Measurements from ENCODE around the gene DRC3.

Gene DRC3

DNA sequence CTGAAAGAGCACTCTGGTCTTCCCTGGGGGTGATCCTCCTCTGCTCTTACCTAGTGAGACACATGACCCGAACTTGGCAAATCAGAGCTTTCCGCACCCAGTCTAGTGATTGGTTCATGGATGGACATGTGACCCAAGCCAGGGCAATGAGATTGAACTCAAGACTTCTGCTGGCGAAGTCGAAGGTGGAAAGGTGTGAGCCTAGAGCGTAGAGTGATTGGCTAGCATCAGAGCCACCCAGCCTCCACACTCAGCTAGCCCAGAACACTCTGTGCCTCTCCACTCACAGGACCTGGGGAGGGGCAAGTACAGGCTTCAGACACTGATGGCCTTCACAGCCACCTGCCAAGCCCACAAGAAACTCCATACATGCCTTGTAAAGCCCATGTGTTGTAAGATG is 48.7 kb downstream of the DRC3 start:
- no peak for DNase-seq (ENCODE audit: low read depth, low spot score)

DNA sequence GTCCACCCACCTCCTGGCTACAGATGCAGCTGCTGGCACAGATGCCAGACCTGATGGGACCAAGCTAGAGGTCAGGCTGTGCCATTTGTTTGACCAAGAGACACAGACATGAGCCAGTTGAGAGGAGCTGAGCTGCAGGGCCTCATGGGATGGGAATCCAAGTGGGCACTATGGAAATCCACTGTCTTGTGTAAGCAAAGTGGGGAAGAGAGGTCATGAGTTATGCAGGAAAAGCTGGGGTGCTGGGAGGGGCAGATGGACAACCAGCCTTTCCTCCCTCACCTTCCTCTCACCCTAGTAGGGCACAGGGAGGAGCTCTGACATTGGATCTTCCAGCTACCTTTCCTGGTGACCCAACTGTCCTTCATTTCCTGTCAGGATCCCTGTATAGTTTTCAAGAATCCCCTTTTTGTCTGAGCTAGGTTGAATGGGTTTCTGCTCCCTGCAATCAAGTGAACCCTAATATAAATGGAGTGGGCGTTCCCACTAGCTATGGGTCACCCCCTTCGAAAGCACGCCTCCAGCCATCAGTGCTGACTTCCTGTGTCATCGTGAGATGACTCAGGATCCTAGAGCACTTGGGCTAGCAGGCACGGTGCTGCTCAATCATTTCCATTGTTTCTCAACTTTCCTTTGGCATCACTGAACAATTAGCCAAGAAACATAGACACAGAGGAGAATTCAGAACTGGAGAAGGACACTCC is 52.7 kb downstream of the DRC3 start:
- peak; percentile 34 for DNase-seq (ENCODE audit: low read depth, low spot score)

- peak; percentile 93 for DNase-seq (ENCODE audit: low read depth, low spot score)
Observed at GRCh38 chr17:18025945-18026776, 53.5 kb downstream of the DRC3 start.

DNA sequence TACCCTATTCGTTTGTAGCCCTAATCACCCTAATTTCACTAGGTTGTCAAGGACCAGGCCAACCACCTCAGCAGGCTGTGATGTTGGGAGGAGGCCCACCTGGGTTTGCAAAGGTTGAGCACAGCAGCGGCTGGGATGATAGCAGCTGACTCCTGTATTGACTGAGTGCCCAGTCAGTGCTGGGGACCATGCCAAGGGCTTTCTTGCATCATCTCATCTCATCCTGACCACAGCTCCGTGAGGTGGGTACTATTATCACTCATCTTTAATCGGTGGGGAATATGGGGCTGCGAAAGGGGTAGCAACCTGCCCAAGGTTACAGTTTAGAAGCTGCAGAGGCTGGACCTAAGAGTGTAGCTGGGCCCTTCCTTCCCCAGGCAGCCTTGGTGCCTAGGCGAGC is 54.6 kb downstream of the DRC3 start:
- DNase-seq (ENCODE audit: low read depth, low spot score) = no peak

- DNase-seq (ENCODE audit: low read depth, low spot score) = no peak
Observed at GRCh38 chr17:18028114-18028951, 55.7 kb downstream of the DRC3 start.

- no peak for DNase-seq (ENCODE audit: low read depth, low spot score)
Observed at GRCh38 chr17:18028952-18029540, 56.4 kb downstream of the DRC3 start.

DNA sequence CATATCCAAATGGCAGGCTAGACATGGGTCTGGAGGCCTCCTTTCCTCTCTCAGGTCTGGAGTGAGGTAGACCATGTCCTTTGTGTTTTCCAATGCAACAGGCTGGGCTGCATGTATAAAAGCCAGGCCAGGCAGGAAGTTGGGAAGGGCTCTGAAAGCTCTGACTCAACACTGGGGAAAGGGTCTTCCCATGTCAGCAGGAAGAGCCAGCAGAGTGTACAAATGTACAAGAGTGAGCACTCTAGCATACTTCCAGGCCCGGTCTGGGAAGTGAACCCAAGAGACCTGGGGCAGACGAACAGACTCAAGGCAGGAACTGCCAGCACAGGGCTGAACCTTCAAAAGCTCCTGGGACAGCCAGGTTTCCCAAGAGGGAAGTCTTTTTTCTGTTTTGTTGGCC is 59.3 kb downstream of the DRC3 start:
- no peak for DNase-seq (ENCODE audit: low read depth, low spot score)

DNA sequence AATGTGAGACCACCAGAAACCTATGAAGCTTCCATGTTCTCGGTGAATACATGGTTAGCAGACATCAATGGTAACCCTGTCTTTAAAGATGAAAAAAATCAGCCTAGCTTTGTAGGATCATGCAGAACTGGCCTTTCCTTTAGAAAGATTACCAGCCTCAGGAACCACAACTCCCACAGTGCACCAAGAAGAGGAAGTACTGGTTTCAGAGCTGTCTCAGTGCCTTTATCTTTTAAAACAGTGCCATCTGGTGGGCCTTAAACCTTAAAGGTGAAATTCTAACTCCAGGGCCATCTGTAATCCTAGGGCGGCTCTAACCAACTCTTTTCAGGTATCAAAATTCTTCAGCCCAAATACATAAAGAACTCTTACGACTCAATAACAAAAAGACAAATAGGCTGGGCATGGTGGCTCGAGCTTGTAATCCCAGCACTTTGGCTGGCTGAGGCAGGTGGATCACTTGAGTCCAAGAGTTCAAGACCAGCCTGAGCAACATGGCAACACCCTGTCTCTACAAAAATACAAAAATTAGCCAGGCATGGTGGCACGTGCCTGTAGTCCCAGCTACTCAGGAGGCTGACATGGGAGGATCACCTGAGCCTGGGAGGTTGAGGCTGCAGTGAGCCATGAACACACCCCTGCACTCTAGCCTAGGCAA is 60.9 kb downstream of the DRC3 start:
- peak; percentile 88 for DNase-seq (ENCODE audit: low read depth, low spot score)

GRCh38 chr17:18035704-18036103 is 63.0 kb downstream of the DRC3 start:
- no peak for DNase-seq (ENCODE audit: low read depth, low spot score)

DNA sequence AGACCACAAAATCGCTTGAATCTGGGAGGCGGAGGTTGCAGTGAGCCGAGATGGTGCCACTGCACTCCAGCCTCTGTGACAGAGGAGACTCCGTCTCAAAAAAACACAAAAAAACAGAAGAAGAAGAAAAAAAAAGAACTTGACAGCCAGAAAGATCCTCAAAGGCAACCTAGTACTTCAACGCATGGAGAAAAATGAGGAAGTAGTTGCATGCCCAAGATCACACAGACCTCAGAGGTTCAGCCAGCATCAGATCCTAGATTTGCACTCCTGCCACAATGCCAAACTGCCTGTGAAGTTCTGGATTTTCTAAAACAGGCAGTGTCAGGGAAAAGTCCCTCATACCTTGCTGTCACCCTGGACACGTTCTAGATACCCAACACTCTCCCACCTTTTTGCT is 64.8 kb downstream of the DRC3 start:
- DNase-seq (ENCODE audit: low read depth, low spot score) = no peak

- no peak for DNase-seq (ENCODE audit: low read depth, low spot score)
Observed at GRCh38 chr17:18038149-18038850, 65.6 kb downstream of the DRC3 start.

GRCh38 chr17:18038861-18039534 is 66.3 kb downstream of the DRC3 start, which contains the start of the genes ATPAF2 and GID4:
Gene ATPAF2 (minus strand): TSS chr17:18039168. CDS start chr17:18039013, 155 bp downstream.
Gene GID4 (plus strand): TSS chr17:18039408. CDS start chr17:18039465, 57 bp downstream.
- peak; percentile 100 for DNase-seq (ENCODE audit: low read depth, low spot score)

- peak; percentile 61 for DNase-seq (ENCODE audit: low read depth, low spot score)
Observed at GRCh38 chr17:18039535-18040260, 67.0 kb downstream of the DRC3 start.

DNA sequence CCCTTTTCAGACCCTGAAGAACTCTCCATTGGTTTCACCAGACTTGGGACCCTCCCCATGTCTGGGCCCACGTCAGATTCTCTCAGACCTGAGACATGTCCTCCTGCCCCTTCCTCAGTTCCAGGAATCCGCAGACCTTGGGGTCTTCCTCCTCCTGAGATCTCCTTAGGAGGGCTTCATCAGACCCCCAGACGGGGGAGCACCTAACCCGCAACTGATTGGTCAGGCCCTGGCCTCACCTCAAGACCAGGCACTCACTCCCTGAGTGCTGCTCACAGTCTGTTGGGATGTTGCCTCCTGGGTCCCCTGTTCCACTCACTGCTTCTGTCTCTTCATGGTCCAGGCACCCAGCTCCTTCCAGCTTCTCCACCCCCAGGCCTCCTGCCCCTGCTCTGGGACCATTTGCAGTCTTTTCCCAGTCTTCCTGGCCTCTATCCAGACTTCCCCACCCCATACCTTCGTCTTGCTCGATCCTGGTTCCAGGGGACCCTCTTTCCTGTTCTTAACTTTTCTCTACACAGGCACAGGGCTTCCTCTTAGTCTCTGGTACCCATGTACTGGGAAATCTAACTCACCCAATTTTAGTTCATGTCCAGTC is 67.7 kb downstream of the DRC3 start:
- DNase-seq (ENCODE audit: low read depth, low spot score) = peak; percentile 16

GRCh38 chr17:18041776-18042175 is 69.1 kb downstream of the DRC3 start:
- DNase-seq (ENCODE audit: low read depth, low spot score) = no peak

- no peak for DNase-seq (ENCODE audit: low read depth, low spot score)
Observed at GRCh38 chr17:18042983-18043382, 70.3 kb downstream of the DRC3 start.

DNA sequence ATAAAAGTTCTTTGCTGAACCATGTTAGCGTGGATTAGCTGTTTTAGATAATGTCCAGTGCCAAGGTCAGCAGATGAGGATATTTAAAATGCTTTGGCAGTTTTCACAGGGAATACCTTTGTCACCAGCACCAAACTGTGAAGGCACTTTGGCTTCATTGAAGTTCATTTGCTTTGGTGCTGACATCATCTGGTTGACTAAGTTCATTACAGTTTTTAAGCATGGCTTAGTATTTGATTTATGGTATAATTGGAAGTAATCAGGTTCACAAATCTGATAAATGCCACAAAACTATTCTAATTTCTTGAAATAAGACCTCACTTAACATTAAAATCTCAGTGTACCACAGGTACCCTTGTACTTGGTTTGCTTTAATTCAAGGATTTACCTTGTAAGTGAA is 70.8 kb downstream of the DRC3 start:
- peak; percentile 48 for DNase-seq (ENCODE audit: low read depth, low spot score)

- no peak for DNase-seq (ENCODE audit: low read depth, low spot score)
Observed at GRCh38 chr17:18044609-18045008, 71.9 kb downstream of the DRC3 start.

Measured in astrocyte of the hippocampus (primary cell).